ENCODE results near the gene AQP1.

- TF ChIP-seq CTCF (IDR thresholded peaks at IDR 0.05) (no peak), POLR2A (IDR thresholded peaks at IDR 0.05) (no peak)
Observed at GRCh38 chr7:30893357-30893756, 18.3 kb upstream of the AQP1 start.

Measured in thyroid gland (tissue), 4 donors.